IPS-18c (cell line): ENCODE data around the gene DCAF8L1.

ENCODE experiments used
- H3K4me3 ChIP-seq: 2 replicates; pipeline ENCODE4 v1.7.0; 2013; ENCODE audit warnings: low read depth, mild to moderate bottlenecking, low read length, moderate library complexity; ENCODE audit not compliant: insufficient read depth
- H3K9me3 ChIP-seq: one replicate; pipeline ENCODE4 v1.6.1; 2013; ENCODE audit warnings: mild to moderate bottlenecking, low read length, moderate library complexity; ENCODE audit not compliant: control insufficient read depth, insufficient read depth

Gene DCAF8L1

DNA sequence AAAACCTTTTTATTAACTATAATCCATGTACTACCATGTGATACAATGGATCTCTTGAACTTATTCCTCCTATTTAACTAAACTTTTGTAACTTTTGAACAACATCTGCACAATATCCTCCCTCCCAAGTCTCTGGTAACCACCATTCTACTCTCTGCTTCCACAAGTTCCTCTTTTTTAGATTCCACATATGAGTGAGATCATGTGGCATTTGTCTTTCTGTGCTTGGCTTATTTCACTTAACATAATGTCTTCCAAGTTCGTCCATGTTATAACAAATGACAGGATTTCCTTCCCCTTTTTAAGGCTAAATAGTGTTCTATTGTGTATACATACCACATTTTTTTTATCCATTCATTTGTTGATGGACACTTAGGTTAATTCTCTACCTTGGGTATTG, 28.1 kb downstream of the DCAF8L1 start:
- Histone ChIP-seq H3K4me3 (no peak overlapping the region), H3K9me3 (no peaks in the 10 kb centered on the region)

DNA sequence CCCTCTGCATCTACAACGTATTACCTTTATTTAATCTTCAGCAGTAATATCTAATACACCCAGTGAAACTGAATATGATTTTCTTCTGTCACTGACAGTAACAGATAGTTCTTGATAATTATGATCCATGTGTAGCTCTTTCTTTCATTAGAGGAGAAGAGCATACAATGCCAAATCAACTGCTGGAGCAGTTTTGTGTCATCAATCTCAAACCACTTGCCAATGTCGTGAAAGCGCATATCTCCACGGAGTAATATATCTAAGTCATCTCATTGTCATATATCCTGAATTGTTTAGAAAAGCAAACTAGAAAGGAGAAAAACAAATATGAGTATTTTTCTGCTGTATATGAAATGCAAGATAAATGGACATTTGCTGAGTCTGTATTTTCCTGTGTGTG, 47.9 kb downstream of the DCAF8L1 start:
- no peak overlapping the region for H3K4me3 ChIP-seq
- no peaks in the 10 kb centered on the region for H3K9me3 ChIP-seq
